Fibroblast of lung (primary cell): ENCODE data around the gene HCN3.

ENCODE experiments used
- EZH2 ChIP-seq: IDR thresholded peaks from 2 replicates; pipeline ENCODE4 v1.5.1; 2012; ENCODE audit warnings: low read length, control low read depth, mild to moderate bottlenecking; ENCODE audit errors: missing control alignments
- TF ChIP-seq, protein P1 (sequence below), 2 donors: IDR thresholded peaks in 1 of 2; conservative IDR thresholded peaks in 1 of 2; 1 replicate in 1 of 2; 2 replicates in 1 of 2; pipeline ENCODE4 v1.5.1; 2011 to 2012; ENCODE audit warnings: low read length in 2 of 2, control low read depth in 1 of 2, inconsistent platforms in 1 of 2, low read depth in 1 of 2, mild to moderate bottlenecking in 1 of 2

DNA sequence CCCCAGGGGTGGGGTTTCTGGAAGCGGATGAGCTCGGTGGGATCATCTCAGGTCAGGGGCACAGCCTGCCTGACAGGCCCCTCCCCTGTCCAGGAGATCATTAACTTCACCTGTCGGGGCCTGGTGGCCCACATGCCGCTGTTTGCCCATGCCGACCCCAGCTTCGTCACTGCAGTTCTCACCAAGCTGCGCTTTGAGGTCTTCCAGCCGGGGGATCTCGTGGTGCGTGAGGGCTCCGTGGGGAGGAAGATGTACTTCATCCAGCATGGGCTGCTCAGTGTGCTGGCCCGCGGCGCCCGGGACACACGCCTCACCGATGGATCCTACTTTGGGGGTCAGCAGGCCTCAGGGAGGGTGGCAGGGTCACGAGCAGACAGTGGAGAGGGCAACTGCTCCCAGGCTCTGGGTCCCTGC, 8.4 kb downstream of the HCN3 start:
- TF ChIP-seq, protein P1, sequence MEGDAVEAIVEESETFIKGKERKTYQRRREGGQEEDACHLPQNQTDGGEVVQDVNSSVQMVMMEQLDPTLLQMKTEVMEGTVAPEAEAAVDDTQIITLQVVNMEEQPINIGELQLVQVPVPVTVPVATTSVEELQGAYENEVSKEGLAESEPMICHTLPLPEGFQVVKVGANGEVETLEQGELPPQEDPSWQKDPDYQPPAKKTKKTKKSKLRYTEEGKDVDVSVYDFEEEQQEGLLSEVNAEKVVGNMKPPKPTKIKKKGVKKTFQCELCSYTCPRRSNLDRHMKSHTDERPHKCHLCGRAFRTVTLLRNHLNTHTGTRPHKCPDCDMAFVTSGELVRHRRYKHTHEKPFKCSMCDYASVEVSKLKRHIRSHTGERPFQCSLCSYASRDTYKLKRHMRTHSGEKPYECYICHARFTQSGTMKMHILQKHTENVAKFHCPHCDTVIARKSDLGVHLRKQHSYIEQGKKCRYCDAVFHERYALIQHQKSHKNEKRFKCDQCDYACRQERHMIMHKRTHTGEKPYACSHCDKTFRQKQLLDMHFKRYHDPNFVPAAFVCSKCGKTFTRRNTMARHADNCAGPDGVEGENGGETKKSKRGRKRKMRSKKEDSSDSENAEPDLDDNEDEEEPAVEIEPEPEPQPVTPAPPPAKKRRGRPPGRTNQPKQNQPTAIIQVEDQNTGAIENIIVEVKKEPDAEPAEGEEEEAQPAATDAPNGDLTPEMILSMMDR (conservative IDR thresholded peaks at IDR 0.05 in 1 of 2, IDR thresholded peaks at IDR 0.05 in 1 of 2; ENCODE audit: low read depth in 1 of 2, low read length in 2 of 2): no peak
- no peak for TF ChIP-seq EZH2
